Activated CD4-positive, alpha-beta T cell treated with anti-CD3 and anti-CD28 coated beads for 36 hours (primary cell): ENCODE measurements around the gene BICDL2. TPM values are rescaled to one million over a fixed set of nuclear protein-coding genes. Genes with fewer than 3 reads are reported as not detected.
A peak's percentile ranks its signal among the peaks of the same experiment; 100 is the strongest.

Experiments used
- ATAC-seq: fragments of 200-7000 bp; cut with Tn5 transposase; one replicate; pipeline ENCODE4 v1.10.0; 2021; ENCODE audit warnings: mild to moderate bottlenecking, moderate library complexity
- CTCF ChIA-PET: fragments of 350-600 bp; sonication (Branson Sonifier 250); formaldehyde crosslinking; loops from one replicate; lab custom pipeline; 2021; ENCODE audit warnings: antibody characterized with exemption; lab: Charles Lee
- POLR2A ChIA-PET: fragments of 350-600 bp; sonication (Branson Sonifier 250); formaldehyde crosslinking; loops from one replicate; lab custom pipeline; 2021; ENCODE audit warnings: antibody characterized with exemption, inconsistent platforms; lab: Charles Lee
- DNase-seq: peaks from one replicate; pipeline ENCODE4 v3.0.0-alpha.2; 2020
- H3K27ac Mint-ChIP-seq: one replicate; pipeline ENCODE4 v1.8.0; 2021; ENCODE audit warnings: mixed read lengths
- H3K27me3 Mint-ChIP-seq: one replicate; pipeline ENCODE4 v1.8.0; 2021; ENCODE audit warnings: mixed read lengths
- H3K36me3 Mint-ChIP-seq: one replicate; pipeline ENCODE4 v1.8.0; 2021; ENCODE audit warnings: low read depth, mixed read lengths
- H3K4me1 Mint-ChIP-seq: one replicate; pipeline ENCODE4 v1.8.0; 2021; ENCODE audit warnings: mixed read lengths
- H3K4me3 Mint-ChIP-seq: one replicate; pipeline ENCODE4 v1.8.0; 2021; ENCODE audit warnings: mild to moderate bottlenecking, moderate library complexity, mixed read lengths
- H3K9me3 Mint-ChIP-seq: one replicate; pipeline ENCODE4 v1.8.0; 2021; ENCODE audit warnings: low read depth, mixed read lengths
- intact Hi-C, 2 experiments: fragments of 100-400 bp; cut with DNase I in 1 of 2; cut with micrococcal nuclease in 1 of 2; formaldehyde crosslinking; loops; one replicate each; pipeline versions ENCODE4 v1.14.2 to v1.15.1; 2022 to 2024; cut with DNase I, micrococcal nuclease
- total RNA-seq, 2 experiments: library from RNA; stranded (reverse); gene quantifications; one replicate each; pipeline ENCODE4 v1.2.3, GENCODE V29; 2021

The BICDL2 gene
- total RNA-seq, 2 experiments from 2014 or later, result 0.58 to 1.2 TPM

- no peak within 1 kb of the TSS for H3K4me3 Mint-ChIP-seq
- peak; percentile 76 for DNase-seq
These were observed 18.8 kb downstream of the BICDL2 start, which contains the start of gene CLDN6 for GRCh38 chr16:3017794-3018506. Gene CLDN6 (minus strand): TSS chr16:3018183. CDS start chr16:3016021, 2,162 bp downstream.

GRCh38 chr16:3017344-3017743, 19.4 kb downstream of the BICDL2 start:
- Mint-ChIP-seq H3K27ac (no peak overlapping the region), H3K36me3 (no peaks in the 10 kb centered on the region), H3K9me3 (no peaks in the 10 kb centered on the region), H3K27me3 (peaks cover 9% of the 10 kb centered on the region), H3K4me3 (no peak overlapping the region), H3K4me1 (peaks cover 32% of the 10 kb centered on the region)
- ATAC-seq, result no peak
- POLR2A ChIA-PET, result no interaction called here
- intact Hi-C loops, result no loop called here
- no peak for DNase-seq
- CTCF ChIA-PET, result no interaction called here

More at GRCh38 chr16:3017794-3018506, 18.8 kb downstream of the BICDL2 start, which contains the start of gene CLDN6:
- intact Hi-C loops, result no loop called here
- POLR2A ChIA-PET, result no interaction called here
- Mint-ChIP-seq H3K36me3 (no peaks in the 10 kb centered on the region), H3K9me3 (no peaks in the 10 kb centered on the region), H3K27ac (no peak within 1 kb of the TSS), H3K27me3 (peaks cover 7% of the 10 kb centered on the region), H3K4me1 (peaks cover 35% of the 10 kb centered on the region)
- CTCF ChIA-PET, result interaction anchor here (0.6 to 1.0 kb wide), 2 partner anchors 10 to 17 kb away, joined by 3 read pairs; no protein-coding TSS in a partner anchor
- ATAC-seq, result no peak

- intact Hi-C loops, result no loop called here
- Mint-ChIP-seq H3K4me3 (no peak overlapping the region), H3K9me3 (no peaks in the 10 kb centered on the region), H3K4me1 (peaks cover 20% of the 10 kb centered on the region), H3K27ac (no peak overlapping the region), H3K36me3 (no peaks in the 10 kb centered on the region), H3K27me3 (peaks cover 13% of the 10 kb centered on the region)
- no peak for ATAC-seq
- CTCF ChIA-PET, result interaction anchor here (1.2 kb wide), 1 partner anchor 16 kb away, joined by 3 read pairs; no protein-coding TSS in a partner anchor
- DNase-seq, result no peak
- POLR2A ChIA-PET, result no interaction called here
These were observed 20.8 kb downstream of the BICDL2 start for GRCh38 chr16:3015865-3016521.

DNA sequence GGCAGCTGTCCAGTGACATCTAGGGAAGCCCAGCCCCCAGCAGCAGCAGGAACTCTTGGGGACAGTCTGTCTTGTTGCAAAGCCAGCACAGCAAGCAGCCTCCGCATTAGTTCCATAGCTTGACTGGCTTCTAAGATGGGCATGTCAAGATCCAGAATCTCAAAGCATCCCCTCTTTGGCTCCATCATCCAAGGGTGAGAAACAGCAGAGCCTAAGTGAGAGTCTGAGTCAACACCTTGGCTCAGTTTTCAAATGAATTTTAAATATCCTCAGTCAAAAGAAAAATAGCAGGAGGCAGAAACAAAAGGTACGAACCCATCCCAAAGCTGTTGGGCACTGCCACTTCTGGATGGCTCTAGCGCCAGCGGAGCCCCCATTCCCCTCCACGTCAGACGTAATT, 21.8 kb downstream of the BICDL2 start:
- no peak for DNase-seq
- Mint-ChIP-seq H3K27ac (no peak overlapping the region), H3K36me3 (no peaks in the 10 kb centered on the region), H3K4me1 (peaks cover 15% of the 10 kb centered on the region), H3K27me3 (peaks cover 12% of the 10 kb centered on the region), H3K9me3 (no peaks in the 10 kb centered on the region), H3K4me3 (no peak overlapping the region)
- CTCF ChIA-PET, result interaction anchor here (1.2 kb wide), 1 partner anchor 17 kb away, joined by 3 read pairs; no protein-coding TSS in a partner anchor
- ATAC-seq, result no peak
- intact Hi-C loops, result no loop called here
- POLR2A ChIA-PET, result no interaction called here

DNA sequence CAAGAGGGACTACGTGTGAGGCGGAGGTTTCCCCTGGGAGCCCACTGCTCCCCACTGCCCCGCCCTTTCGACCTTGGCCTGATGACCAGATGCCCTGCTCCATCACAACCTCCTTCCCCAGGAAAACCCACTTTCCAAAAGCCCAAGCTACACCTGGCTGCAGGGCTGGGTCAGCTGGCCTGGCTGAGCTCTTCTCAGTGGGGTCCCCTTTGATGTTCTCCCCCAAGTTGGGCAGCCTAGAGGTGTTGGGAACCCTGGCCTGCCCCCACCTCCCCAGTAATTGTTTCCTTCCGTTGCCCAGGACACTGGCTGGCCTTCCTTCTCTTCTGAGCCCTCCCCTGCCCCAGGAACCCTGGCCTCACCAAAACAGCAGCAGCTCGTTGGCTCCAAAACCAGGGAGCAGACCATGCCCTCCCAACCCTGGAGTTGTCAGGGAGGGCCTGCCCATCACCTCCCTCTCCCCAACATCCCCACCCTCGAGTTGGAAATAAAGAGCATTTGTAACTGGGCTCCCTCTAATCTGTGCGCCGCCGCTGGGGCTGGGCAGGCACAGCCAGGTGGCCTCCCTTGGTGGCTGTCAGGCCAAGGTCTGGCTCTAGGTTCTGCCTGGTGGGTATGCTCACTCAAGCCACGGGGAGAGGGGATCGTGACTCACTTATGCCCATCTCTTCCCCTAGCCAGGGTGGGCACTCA, 22.6 kb downstream of the BICDL2 start:
- CTCF ChIA-PET, result interaction anchor here (0.7 kb wide), 1 partner anchor 17 kb away, joined by 4 read pairs; no protein-coding TSS in a partner anchor
- intact Hi-C loops, result no loop called here
- ATAC-seq, result no peak
- no peaks in the 10 kb centered on the region for H3K36me3 Mint-ChIP-seq
- H3K4me3 Mint-ChIP-seq, result no peak overlapping the region
- peaks cover 11% of the 10 kb centered on the region for H3K27me3 Mint-ChIP-seq
- H3K4me1 Mint-ChIP-seq, result peaks cover 10% of the 10 kb centered on the region
- no peaks in the 10 kb centered on the region for H3K9me3 Mint-ChIP-seq
- no peak overlapping the region for H3K27ac Mint-ChIP-seq
- no peak for DNase-seq
- POLR2A ChIA-PET, result no interaction called here

DNA sequence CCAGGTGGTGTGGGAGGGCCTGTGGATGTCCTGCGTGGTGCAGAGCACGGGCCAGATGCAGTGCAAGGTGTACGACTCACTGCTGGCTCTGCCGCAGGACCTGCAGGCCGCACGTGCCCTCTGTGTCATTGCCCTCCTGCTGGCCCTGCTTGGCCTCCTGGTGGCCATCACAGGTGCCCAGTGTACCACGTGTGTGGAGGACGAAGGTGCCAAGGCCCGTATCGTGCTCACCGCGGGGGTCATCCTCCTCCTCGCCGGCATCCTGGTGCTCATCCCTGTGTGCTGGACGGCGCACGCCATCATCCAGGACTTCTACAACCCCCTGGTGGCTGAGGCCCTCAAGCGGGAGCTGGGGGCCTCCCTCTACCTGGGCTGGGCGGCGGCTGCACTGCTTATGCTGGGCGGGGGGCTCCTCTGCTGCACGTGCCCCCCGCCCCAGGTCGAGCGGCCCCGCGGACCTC, 23.2 kb downstream of the BICDL2 start:
- Mint-ChIP-seq H3K27ac (no peak overlapping the region), H3K4me1 (peaks cover 12% of the 10 kb centered on the region), H3K36me3 (no peaks in the 10 kb centered on the region), H3K9me3 (no peaks in the 10 kb centered on the region), H3K27me3 (peaks cover 11% of the 10 kb centered on the region), H3K4me3 (no peak overlapping the region)
- ATAC-seq (no peak), DNase-seq (no peak)
- CTCF ChIA-PET, result interaction anchor here (0.7 kb wide), 1 partner anchor 18 kb away, joined by 4 read pairs; no protein-coding TSS in a partner anchor
- POLR2A ChIA-PET, result no interaction called here
- intact Hi-C loops, result no loop called here

GRCh38 chr16:3012828-3013420, 23.8 kb downstream of the BICDL2 start, which contains the start of gene CLDN9:
Gene CLDN9 (plus strand): TSS chr16:3012923. CDS start chr16:3013363, 440 bp downstream.
- H3K27ac Mint-ChIP-seq, result no peak within 1 kb of the TSS
- peaks cover 7% of the 10 kb centered on the region for H3K27me3 Mint-ChIP-seq
- DNase-seq (peak; percentile 39), ATAC-seq (peak; percentile 34)
- H3K4me3 Mint-ChIP-seq, result no peak within 1 kb of the TSS
- POLR2A ChIA-PET, result no interaction called here
- H3K9me3 Mint-ChIP-seq, result no peaks in the 10 kb centered on the region
- peaks cover 12% of the 10 kb centered on the region for H3K4me1 Mint-ChIP-seq
- H3K36me3 Mint-ChIP-seq, result no peaks in the 10 kb centered on the region
- CTCF ChIA-PET, result interaction anchor here (0.7 to 1.1 kb wide), 3 partner anchors 19 to 117 kb away, joined by 3 to 4 read pairs (median 3); no protein-coding TSS in a partner anchor
- intact Hi-C loops, result no loop called here

DNA sequence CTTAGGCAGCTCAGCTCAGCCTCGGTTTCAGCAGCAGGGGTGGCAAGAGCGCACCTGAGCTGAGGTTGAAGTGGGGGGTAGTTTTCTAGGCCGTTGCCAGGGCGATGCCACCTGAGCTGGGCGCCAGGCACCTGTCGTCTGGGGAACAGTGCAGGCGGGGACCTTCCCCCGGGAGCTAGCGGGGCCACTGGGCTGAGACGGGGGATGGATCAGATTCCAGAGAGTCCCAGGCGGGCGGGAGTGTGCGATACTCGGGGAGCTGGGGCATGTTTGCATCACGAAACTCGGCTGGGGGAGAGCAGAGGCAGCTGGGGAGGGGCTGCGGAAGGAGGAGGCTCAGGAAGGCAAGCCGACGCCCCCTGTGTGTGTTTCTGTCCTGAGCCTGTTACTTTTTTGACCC, 24.5 kb downstream of the BICDL2 start:
- DNase-seq, result no peak
- CTCF ChIA-PET, result interaction anchor here (0.5 to 1.1 kb wide), 5 partner anchors 20 to 1239 kb away, joined by 3 to 4 read pairs (median 3); no protein-coding TSS in a partner anchor
- Mint-ChIP-seq H3K27me3 (peaks cover 7% of the 10 kb centered on the region), H3K4me3 (no peak overlapping the region), H3K27ac (no peak overlapping the region), H3K4me1 (peaks cover 19% of the 10 kb centered on the region), H3K36me3 (no peaks in the 10 kb centered on the region), H3K9me3 (no peaks in the 10 kb centered on the region)
- intact Hi-C loops, result no loop called here
- ATAC-seq, result no peak
- POLR2A ChIA-PET, result no interaction called here

GRCh38 chr16:3010510-3010909, 26.2 kb downstream of the BICDL2 start:
- intact Hi-C loops, result no loop called here
- no peak for DNase-seq
- Mint-ChIP-seq H3K27me3 (peaks cover 11% of the 10 kb centered on the region), H3K9me3 (no peaks in the 10 kb centered on the region), H3K4me1 (peaks cover 26% of the 10 kb centered on the region), H3K4me3 (no peak overlapping the region), H3K36me3 (no peaks in the 10 kb centered on the region), H3K27ac (no peak overlapping the region)
- POLR2A ChIA-PET, result no interaction called here
- no peak for ATAC-seq
- CTCF ChIA-PET, result interaction anchor here (0.7 to 1.4 kb wide), 3 partner anchors 18 to 562 kb away, joined by 3 to 5 read pairs (median 4); no protein-coding TSS in a partner anchor

GRCh38 chr16:3009568-3010390, 27.0 kb downstream of the BICDL2 start:
- intact Hi-C loops, result no loop called here
- ATAC-seq (no peak), DNase-seq (no peak)
- Mint-ChIP-seq H3K4me1 (peaks cover 26% of the 10 kb centered on the region), H3K27me3 (peaks cover 11% of the 10 kb centered on the region), H3K27ac (no peak overlapping the region), H3K36me3 (no peaks in the 10 kb centered on the region), H3K9me3 (no peaks in the 10 kb centered on the region), H3K4me3 (no peak overlapping the region)
- ChIA-PET CTCF (interaction anchor here (0.6 to 1.4 kb wide), 5 partner anchors 19 to 561 kb away, joined by 3 to 6 read pairs (median 4); no protein-coding TSS in a partner anchor), POLR2A (interaction anchor here (0.9 kb wide), 1 partner anchor 92 kb away, joined by 4 read pairs; no protein-coding TSS in a partner anchor)
